Esophagus muscularis mucosa (tissue), 4 donors: ENCODE results near the gene NT5DC2.

Experiments
- EP300 ChIP-seq: sonication (generic); formaldehyde crosslinking; IDR thresholded peaks from one replicate; pipeline ENCODE4 v1.6.1; 2017; ENCODE audit warnings: antibody characterized with exemption
- POLR2A ChIP-seq: fragments of 450-650 bp; IDR thresholded peaks from one replicate; pipeline ENCODE4 v1.6.1; 2017; ENCODE audit warnings: antibody characterized with exemption, moderate library complexity, mild to moderate bottlenecking, low read depth
- POLR2AphosphoS5 ChIP-seq, 2 donors: sonication (generic); formaldehyde crosslinking; IDR thresholded peaks; one replicate each; pipeline ENCODE4 v1.6.1; 2017; ENCODE audit warnings: antibody characterized with exemption in 2 of 2
- TF ChIP-seq, protein P1 (sequence below), 3 experiments: fragments of 200-600 bp in 2 of 3; fragments of 450-650 bp in 1 of 3; sonication (generic) in 2 of 3; IDR thresholded peaks; one replicate each; pipeline ENCODE4 v1.5.1; 2017 to 2019; ENCODE audit warnings: antibody characterized with exemption in 3 of 3, mild to moderate bottlenecking in 2 of 3, moderate library complexity in 1 of 3

GRCh38 chr3:52535411-52536111 is 1.9 kb upstream of the NT5DC2 start:
- TF ChIP-seq, protein P1, sequence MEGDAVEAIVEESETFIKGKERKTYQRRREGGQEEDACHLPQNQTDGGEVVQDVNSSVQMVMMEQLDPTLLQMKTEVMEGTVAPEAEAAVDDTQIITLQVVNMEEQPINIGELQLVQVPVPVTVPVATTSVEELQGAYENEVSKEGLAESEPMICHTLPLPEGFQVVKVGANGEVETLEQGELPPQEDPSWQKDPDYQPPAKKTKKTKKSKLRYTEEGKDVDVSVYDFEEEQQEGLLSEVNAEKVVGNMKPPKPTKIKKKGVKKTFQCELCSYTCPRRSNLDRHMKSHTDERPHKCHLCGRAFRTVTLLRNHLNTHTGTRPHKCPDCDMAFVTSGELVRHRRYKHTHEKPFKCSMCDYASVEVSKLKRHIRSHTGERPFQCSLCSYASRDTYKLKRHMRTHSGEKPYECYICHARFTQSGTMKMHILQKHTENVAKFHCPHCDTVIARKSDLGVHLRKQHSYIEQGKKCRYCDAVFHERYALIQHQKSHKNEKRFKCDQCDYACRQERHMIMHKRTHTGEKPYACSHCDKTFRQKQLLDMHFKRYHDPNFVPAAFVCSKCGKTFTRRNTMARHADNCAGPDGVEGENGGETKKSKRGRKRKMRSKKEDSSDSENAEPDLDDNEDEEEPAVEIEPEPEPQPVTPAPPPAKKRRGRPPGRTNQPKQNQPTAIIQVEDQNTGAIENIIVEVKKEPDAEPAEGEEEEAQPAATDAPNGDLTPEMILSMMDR (IDR thresholded peaks at IDR 0.05), result no peak
- no peak for TF ChIP-seq POLR2A
- TF ChIP-seq POLR2AphosphoS5 (IDR thresholded peaks at IDR 0.05), result no peak
- no peak for TF ChIP-seq EP300
